Suprapubic skin (tissue), 4 donors: ENCODE measurements around the gene TMEM8B.

ENCODE experiments used
- EP300 ChIP-seq: sonication (generic); formaldehyde crosslinking; IDR thresholded peaks from one replicate; pipeline ENCODE4 v1.6.1; 2017; ENCODE audit warnings: antibody characterized with exemption
- POLR2A ChIP-seq, 2 donors: fragments of 450-650 bp; IDR thresholded peaks; one replicate each; pipeline ENCODE4 v1.6.1; 2017; ENCODE audit warnings: antibody characterized with exemption in 2 of 2, mild to moderate bottlenecking in 2 of 2, moderate library complexity in 2 of 2
- POLR2AphosphoS5 ChIP-seq, 3 donors: sonication (generic); formaldehyde crosslinking; IDR thresholded peaks; one replicate each; pipeline ENCODE4 v1.6.1; 2017; ENCODE audit warnings: antibody characterized with exemption in 3 of 3
- TF ChIP-seq, protein P1 (sequence below), 2 donors: fragments of 200-600 bp in 1 of 2; fragments of 450-650 bp in 1 of 2; sonication (generic) in 1 of 2; IDR thresholded peaks; one replicate each; pipeline ENCODE4 v1.5.1; 2016 to 2019; ENCODE audit warnings: antibody characterized with exemption in 2 of 2, mild to moderate bottlenecking in 1 of 2, moderate library complexity in 1 of 2

DNA sequence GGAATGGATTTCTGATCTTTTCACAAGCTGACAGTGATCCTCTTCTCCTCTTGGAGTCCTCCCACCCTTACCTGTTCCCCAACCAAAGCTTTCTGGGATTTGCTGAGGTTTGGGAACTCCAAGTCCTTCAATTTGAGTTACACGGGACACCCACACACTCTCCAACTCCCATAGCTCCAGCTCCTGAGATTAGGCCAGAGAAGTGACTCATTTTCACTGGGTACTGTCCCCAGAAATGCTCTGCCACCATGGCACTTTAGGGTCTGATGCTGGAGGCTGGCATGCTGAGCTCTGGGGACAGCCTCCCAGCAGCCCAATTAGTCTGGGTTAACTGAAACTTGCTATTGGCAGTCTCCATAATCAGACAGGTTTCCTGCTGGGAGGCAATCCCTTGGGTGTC, 63.0 kb downstream of the TMEM8B start:
- TF ChIP-seq, protein P1, sequence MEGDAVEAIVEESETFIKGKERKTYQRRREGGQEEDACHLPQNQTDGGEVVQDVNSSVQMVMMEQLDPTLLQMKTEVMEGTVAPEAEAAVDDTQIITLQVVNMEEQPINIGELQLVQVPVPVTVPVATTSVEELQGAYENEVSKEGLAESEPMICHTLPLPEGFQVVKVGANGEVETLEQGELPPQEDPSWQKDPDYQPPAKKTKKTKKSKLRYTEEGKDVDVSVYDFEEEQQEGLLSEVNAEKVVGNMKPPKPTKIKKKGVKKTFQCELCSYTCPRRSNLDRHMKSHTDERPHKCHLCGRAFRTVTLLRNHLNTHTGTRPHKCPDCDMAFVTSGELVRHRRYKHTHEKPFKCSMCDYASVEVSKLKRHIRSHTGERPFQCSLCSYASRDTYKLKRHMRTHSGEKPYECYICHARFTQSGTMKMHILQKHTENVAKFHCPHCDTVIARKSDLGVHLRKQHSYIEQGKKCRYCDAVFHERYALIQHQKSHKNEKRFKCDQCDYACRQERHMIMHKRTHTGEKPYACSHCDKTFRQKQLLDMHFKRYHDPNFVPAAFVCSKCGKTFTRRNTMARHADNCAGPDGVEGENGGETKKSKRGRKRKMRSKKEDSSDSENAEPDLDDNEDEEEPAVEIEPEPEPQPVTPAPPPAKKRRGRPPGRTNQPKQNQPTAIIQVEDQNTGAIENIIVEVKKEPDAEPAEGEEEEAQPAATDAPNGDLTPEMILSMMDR (IDR thresholded peaks at IDR 0.05), result no peak
- no peak for TF ChIP-seq POLR2AphosphoS5 (IDR thresholded peaks at IDR 0.05)
- TF ChIP-seq EP300, result no peak
- no peak for TF ChIP-seq POLR2A (IDR thresholded peaks at IDR 0.05)
